ENCODE data around the gene CAPRIN2.
A peak's percentile ranks its signal among the peaks of the same experiment; 100 is the strongest.

The CAPRIN2 gene

GRCh38 chr12:30692470-30692869 lies 62.3 kb downstream of the CAPRIN2 start:
- TF ChIP-seq, protein P1, sequence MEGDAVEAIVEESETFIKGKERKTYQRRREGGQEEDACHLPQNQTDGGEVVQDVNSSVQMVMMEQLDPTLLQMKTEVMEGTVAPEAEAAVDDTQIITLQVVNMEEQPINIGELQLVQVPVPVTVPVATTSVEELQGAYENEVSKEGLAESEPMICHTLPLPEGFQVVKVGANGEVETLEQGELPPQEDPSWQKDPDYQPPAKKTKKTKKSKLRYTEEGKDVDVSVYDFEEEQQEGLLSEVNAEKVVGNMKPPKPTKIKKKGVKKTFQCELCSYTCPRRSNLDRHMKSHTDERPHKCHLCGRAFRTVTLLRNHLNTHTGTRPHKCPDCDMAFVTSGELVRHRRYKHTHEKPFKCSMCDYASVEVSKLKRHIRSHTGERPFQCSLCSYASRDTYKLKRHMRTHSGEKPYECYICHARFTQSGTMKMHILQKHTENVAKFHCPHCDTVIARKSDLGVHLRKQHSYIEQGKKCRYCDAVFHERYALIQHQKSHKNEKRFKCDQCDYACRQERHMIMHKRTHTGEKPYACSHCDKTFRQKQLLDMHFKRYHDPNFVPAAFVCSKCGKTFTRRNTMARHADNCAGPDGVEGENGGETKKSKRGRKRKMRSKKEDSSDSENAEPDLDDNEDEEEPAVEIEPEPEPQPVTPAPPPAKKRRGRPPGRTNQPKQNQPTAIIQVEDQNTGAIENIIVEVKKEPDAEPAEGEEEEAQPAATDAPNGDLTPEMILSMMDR (IDR thresholded peaks at IDR 0.05; ENCODE audit: low read depth, low read length): no peak
- in situ Hi-C loops (cut with HindIII; ENCODE audit: low sequenced_read_pairs): no loop called here
- DNase-seq (ENCODE audit: low read depth, low spot score): peak; percentile 31
- no peak overlapping the region for H3K4me3 ChIP-seq (ENCODE audit: low read depth, low read length)

DNA sequence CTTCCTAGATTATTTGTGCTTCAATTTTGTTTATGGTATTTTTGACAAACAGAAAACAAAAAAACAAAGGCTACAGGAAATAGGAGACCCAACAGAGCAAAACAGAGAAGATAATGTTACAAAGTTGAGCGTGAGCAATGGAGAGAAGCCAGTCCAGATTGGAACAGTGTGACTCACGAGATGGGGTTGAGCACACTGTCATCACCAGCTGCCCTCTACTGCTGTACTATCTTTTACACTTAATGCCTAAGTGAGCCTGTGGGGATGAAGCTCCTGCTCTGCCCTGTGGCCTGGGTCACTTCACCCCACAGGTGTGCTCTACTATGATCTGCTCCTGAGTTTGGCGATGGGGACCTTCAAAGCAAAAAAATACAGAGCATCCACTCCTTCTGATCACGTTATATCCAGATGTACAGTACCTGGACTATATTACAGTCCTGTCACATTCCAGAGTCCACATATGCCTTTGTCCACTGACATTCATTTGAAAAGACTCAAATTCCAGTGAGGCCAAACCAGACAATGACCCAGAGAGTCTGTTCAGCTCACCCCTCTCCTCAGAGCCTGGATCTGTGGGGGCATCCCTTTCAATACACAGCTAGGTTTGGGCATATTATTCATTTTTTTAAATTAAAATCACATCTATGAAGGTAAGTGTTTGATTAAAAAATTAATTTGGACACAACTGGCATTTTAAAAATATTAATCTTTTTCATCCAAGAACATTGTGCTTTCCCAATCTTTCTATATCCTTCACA lies 63.5 kb downstream of the CAPRIN2 start:
- in situ Hi-C loops (cut with HindIII; ENCODE audit: low sequenced_read_pairs): no loop called here

GRCh38 chr12:30687265-30687986 lies 67.3 kb downstream of the CAPRIN2 start:
- DNase-seq (ENCODE audit: low read depth, low spot score): no peak
- no peak overlapping the region for H3K4me3 ChIP-seq (ENCODE audit: low read depth, low read length)
- in situ Hi-C loops (cut with HindIII; ENCODE audit: low sequenced_read_pairs): no loop called here
- TF ChIP-seq, protein P1 (IDR thresholded peaks at IDR 0.05; ENCODE audit: low read depth, low read length): no peak

More for the DNA sequence above, 63.5 kb downstream of the CAPRIN2 start:
- TF ChIP-seq, protein P1 (IDR thresholded peaks at IDR 0.05; ENCODE audit: low read depth, low read length): no peak
- DNase-seq (ENCODE audit: low read depth, low spot score): peak; percentile 66
- H3K4me3 ChIP-seq (ENCODE audit: low read depth, low read length): no peak overlapping the region

GRCh38 chr12:30679241-30679640 lies 75.5 kb downstream of the CAPRIN2 start:
- in situ Hi-C loops (cut with HindIII; ENCODE audit: low sequenced_read_pairs): no loop called here
- TF ChIP-seq, protein P1 (IDR thresholded peaks at IDR 0.05; ENCODE audit: low read depth, low read length): no peak
- no peak overlapping the region for H3K4me3 ChIP-seq (ENCODE audit: low read depth, low read length)
- no peak for DNase-seq (ENCODE audit: low read depth, low spot score)

DNA sequence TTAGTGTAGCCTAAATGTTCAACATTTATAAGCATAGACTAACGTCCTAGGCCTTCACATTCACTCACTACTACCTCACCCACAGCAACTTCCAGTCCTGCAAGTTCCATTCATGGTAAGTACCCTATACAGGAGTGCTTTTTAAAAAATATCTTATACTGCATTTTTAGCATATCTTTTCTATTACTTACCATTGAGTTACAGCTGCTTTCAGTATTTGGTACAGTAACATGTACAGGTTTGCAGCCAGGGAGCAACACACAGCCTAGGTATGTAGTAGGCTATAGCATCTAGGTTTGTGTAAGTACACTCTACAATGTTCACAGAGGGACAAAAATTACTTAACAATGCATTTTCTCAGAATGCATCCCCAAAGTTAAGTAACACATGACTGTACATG lies 76.5 kb downstream of the CAPRIN2 start:
- in situ Hi-C loops (cut with HindIII; ENCODE audit: low sequenced_read_pairs): no loop called here
- no peak for DNase-seq (ENCODE audit: low read depth, low spot score)
- H3K4me3 ChIP-seq (ENCODE audit: low read depth, low read length): no peak overlapping the region
- TF ChIP-seq, protein P1 (IDR thresholded peaks at IDR 0.05; ENCODE audit: low read depth, low read length): no peak

DNA sequence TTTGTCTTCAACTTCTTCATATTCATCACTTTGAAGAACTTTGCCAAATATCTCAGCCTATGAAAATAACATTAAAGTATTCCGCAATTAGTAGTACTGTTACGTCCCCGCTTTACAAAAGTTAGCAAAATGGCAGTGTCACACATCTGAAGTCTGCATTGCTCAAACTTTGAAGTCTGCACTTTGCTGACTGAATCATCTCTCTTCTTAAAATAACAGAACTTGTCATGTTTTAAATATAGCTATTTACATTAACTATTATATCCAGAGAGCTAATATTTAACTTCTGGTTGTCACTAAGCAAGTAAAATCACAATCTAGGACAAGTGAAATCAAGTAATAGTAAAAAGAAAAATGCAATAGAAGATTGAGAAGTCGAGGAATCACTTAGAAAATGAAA lies 93.5 kb downstream of the CAPRIN2 start:
- in situ Hi-C loops (cut with HindIII; ENCODE audit: low sequenced_read_pairs): no loop called here
- no peak overlapping the region for H3K4me3 ChIP-seq (ENCODE audit: low read depth, low read length)
- TF ChIP-seq, protein P1 (IDR thresholded peaks at IDR 0.05; ENCODE audit: low read depth, low read length): no peak
- no peak for DNase-seq (ENCODE audit: low read depth, low spot score)

Measured in astrocyte of the spinal cord (primary cell).